Measurements from ENCODE around the gene LRFN5. TPM values are rescaled to one million over a fixed set of nuclear protein-coding genes. Genes with fewer than 3 reads are reported as not detected.

Gene LRFN5
- polyA plus RNA-seq, 1 experiment, result 3.3 TPM

DNA sequence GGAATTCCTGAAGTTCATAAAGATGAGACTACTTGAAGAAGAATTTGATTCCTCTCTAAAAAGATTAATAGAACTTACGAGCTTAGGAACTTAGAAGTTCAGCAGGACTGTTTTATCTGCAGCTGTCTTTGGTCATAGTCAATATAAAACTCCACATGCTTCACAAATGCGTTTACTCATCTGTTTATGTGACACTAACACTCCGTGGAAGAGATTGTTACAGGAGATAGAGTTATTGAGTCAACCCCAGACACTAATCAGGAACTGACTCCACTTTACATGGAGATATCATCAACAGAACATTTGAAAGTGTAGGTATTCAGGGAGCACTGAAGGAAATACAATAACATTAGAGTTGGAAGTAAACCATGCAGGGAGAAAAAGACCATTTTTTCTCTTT lies 92.8 kb downstream of the LRFN5 start:
- POLR2A ChIA-PET, result no interaction called here
- CTCF ChIA-PET, result no interaction called here
- Histone ChIP-seq H3K27ac (ENCODE audit: low read depth, low read length) (no peak overlapping the region), H3K27me3 (ENCODE audit: control insufficient read depth, insufficient read depth, low read length) (no peaks in the 10 kb centered on the region), H3K9me3 (ENCODE audit: control insufficient read depth, insufficient read depth, low read length) (no peaks in the 10 kb centered on the region), H3K4me3 (ENCODE audit: low read depth, low read length) (no peak overlapping the region)
- TF ChIP-seq, protein P1, sequence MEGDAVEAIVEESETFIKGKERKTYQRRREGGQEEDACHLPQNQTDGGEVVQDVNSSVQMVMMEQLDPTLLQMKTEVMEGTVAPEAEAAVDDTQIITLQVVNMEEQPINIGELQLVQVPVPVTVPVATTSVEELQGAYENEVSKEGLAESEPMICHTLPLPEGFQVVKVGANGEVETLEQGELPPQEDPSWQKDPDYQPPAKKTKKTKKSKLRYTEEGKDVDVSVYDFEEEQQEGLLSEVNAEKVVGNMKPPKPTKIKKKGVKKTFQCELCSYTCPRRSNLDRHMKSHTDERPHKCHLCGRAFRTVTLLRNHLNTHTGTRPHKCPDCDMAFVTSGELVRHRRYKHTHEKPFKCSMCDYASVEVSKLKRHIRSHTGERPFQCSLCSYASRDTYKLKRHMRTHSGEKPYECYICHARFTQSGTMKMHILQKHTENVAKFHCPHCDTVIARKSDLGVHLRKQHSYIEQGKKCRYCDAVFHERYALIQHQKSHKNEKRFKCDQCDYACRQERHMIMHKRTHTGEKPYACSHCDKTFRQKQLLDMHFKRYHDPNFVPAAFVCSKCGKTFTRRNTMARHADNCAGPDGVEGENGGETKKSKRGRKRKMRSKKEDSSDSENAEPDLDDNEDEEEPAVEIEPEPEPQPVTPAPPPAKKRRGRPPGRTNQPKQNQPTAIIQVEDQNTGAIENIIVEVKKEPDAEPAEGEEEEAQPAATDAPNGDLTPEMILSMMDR (IDR thresholded peaks at IDR 0.05; ENCODE audit: low read depth, low read length), result no peak
- no peak for DNase-seq (ENCODE audit: low read depth, low spot score)

- ChIA-PET POLR2A (no interaction called here), CTCF (no interaction called here)
- H3K27ac ChIP-seq (ENCODE audit: low read depth, low read length), result no peak overlapping the region
- no peaks in the 10 kb centered on the region for H3K27me3 ChIP-seq (ENCODE audit: control insufficient read depth, insufficient read depth, low read length)
- no peak for DNase-seq (ENCODE audit: low read depth, low spot score)
- TF ChIP-seq, protein P1 (IDR thresholded peaks at IDR 0.05; ENCODE audit: low read depth, low read length), result no peak
- no peaks in the 10 kb centered on the region for H3K9me3 ChIP-seq (ENCODE audit: control insufficient read depth, insufficient read depth, low read length)
- no peak overlapping the region for H3K4me3 ChIP-seq (ENCODE audit: low read depth, low read length)
Measured at GRCh38 chr14:41718477-41719166, 111.9 kb downstream of the LRFN5 start.

GRCh38 chr14:41739203-41739602 lies 132.5 kb downstream of the LRFN5 start:
- H3K27ac ChIP-seq (ENCODE audit: low read depth, low read length), result no peak overlapping the region
- ChIA-PET POLR2A (no interaction called here), CTCF (no interaction called here)
- H3K27me3 ChIP-seq (ENCODE audit: control insufficient read depth, insufficient read depth, low read length), result no peaks in the 10 kb centered on the region
- no peaks in the 10 kb centered on the region for H3K9me3 ChIP-seq (ENCODE audit: control insufficient read depth, insufficient read depth, low read length)
- H3K4me3 ChIP-seq (ENCODE audit: low read depth, low read length), result no peak overlapping the region
- DNase-seq (ENCODE audit: low read depth, low spot score), result no peak
- TF ChIP-seq, protein P1 (IDR thresholded peaks at IDR 0.05; ENCODE audit: low read depth, low read length), result no peak

GRCh38 chr14:41743140-41743539 lies 136.5 kb downstream of the LRFN5 start:
- no peaks in the 10 kb centered on the region for H3K9me3 ChIP-seq (ENCODE audit: control insufficient read depth, insufficient read depth, low read length)
- TF ChIP-seq, protein P1 (IDR thresholded peaks at IDR 0.05; ENCODE audit: low read depth, low read length), result no peak
- CTCF ChIA-PET, result no interaction called here

GRCh38 chr14:41749429-41749828 lies 142.8 kb downstream of the LRFN5 start:
- CTCF ChIA-PET, result no interaction called here
- Histone ChIP-seq H3K9me3 (ENCODE audit: control insufficient read depth, insufficient read depth, low read length) (no peaks in the 10 kb centered on the region), H3K27me3 (ENCODE audit: control insufficient read depth, insufficient read depth, low read length) (no peaks in the 10 kb centered on the region), H3K4me3 (ENCODE audit: low read depth, low read length) (no peak overlapping the region), H3K27ac (ENCODE audit: low read depth, low read length) (no peak overlapping the region)
- POLR2A ChIA-PET, result no interaction called here
- no peak for DNase-seq (ENCODE audit: low read depth, low spot score)
- TF ChIP-seq, protein P1 (IDR thresholded peaks at IDR 0.05; ENCODE audit: low read depth, low read length), result no peak

More at GRCh38 chr14:41743140-41743539, 136.5 kb downstream of the LRFN5 start:
- DNase-seq (ENCODE audit: low read depth, low spot score), result no peak
- POLR2A ChIA-PET, result no interaction called here
- no peaks in the 10 kb centered on the region for H3K27me3 ChIP-seq (ENCODE audit: control insufficient read depth, insufficient read depth, low read length)
- H3K4me3 ChIP-seq (ENCODE audit: low read depth, low read length), result no peak overlapping the region
- no peak overlapping the region for H3K27ac ChIP-seq (ENCODE audit: low read depth, low read length)
